Colonic mucosa (tissue), 4 donors: ENCODE data around the gene ZNF580. TPM values are rescaled to one million over a fixed set of nuclear protein-coding genes. Genes with fewer than 3 reads are reported as not detected.

ENCODE experiments used
- DNase-seq: peaks from one replicate; pipeline ENCODE4 v3.0.0-alpha.2; 2020
- H3K27ac ChIP-seq: fragments of 200-600 bp; one replicate; pipeline ENCODE4 v1.8.0; 2021
- H3K27me3 ChIP-seq: fragments of 200-600 bp; one replicate; pipeline ENCODE4 v1.8.0; 2021
- H3K36me3 ChIP-seq: fragments of 200-600 bp; one replicate; pipeline ENCODE4 v1.8.0; 2021
- H3K4me1 ChIP-seq: fragments of 200-600 bp; one replicate; pipeline ENCODE4 v1.8.0; 2021; ENCODE audit warnings: mild to moderate bottlenecking
- H3K4me3 ChIP-seq: fragments of 200-600 bp; one replicate; pipeline ENCODE4 v1.8.0; 2021
- H3K9ac ChIP-seq, 2 donors: one replicate each; pipeline ENCODE4 v1.7.0; 2013; ENCODE audit warnings: control low read depth in 2 of 2, low read depth in 2 of 2, low read length in 2 of 2
- H3K9me3 ChIP-seq: fragments of 200-600 bp; one replicate; pipeline ENCODE4 v1.8.0; 2021
- CTCF ChIP-seq: fragments of 200-600 bp; IDR thresholded peaks from one replicate; pipeline ENCODE4 v1.8.0; 2022; ENCODE audit warnings: antibody characterized with exemption, mild to moderate bottlenecking
- intact Hi-C: fragments of 100-400 bp; cut with DNase I; formaldehyde crosslinking; loops from one replicate; pipeline ENCODE4 v1.14.1; 2022
- total RNA-seq, 2 donors: library from RNA; stranded (reverse); fragmentation: NEBNext Ultra II Directional in 1 of 2; extraction: Animal tissue kit (Norgen Biotek cat#: 25700) in 1 of 2; gene quantifications; one replicate each; pipeline ENCODE4 v1.2.1, GENCODE V29; 2021
- donor health status: healthy.
- donor health status: DM: no; HTN: no; CAD: no.
- donor health status: DM: no; HTN: no; CAD: no.

ZNF580 gene
- total RNA-seq, 2 donors from 2014 or later: 18.0 to 28.6 TPM

- DNase-seq: no peak
- Histone ChIP-seq H3K4me1 (peaks cover 31% of the 10 kb centered on the region), H3K27me3 (no peaks in the 10 kb centered on the region), H3K36me3 (no peaks in the 10 kb centered on the region), H3K4me3 (no peak overlapping the region), H3K27ac (no peak overlapping the region), H3K9ac (no peak overlapping the region), H3K9me3 (no peaks in the 10 kb centered on the region)
- TF ChIP-seq CTCF: no peak
- intact Hi-C loops: no loop called here
These were observed 38.8 kb downstream of the ZNF580 start for GRCh38 chr19:55679343-55680257.

GRCh38 chr19:55680339-55681130 is 39.7 kb downstream of the ZNF580 start:
- TF ChIP-seq CTCF: no peak
- Histone ChIP-seq H3K4me1 (peaks cover 40% of the 10 kb centered on the region), H3K36me3 (peaks cover 3% of the 10 kb centered on the region)

GRCh38 chr19:55681131-55682092 is 40.6 kb downstream of the ZNF580 start:
- H3K36me3 ChIP-seq: peaks cover 10% of the 10 kb centered on the region
- intact Hi-C loops: no loop called here
- no peak for DNase-seq
- no peaks in the 10 kb centered on the region for H3K9me3 ChIP-seq
- no peak overlapping the region for H3K27ac ChIP-seq
- H3K9ac ChIP-seq: no peak overlapping the region
- no peak overlapping the region for H3K4me3 ChIP-seq
- H3K27me3 ChIP-seq: no peaks in the 10 kb centered on the region
- H3K4me1 ChIP-seq: peaks cover 43% of the 10 kb centered on the region
- TF ChIP-seq CTCF: no peak

More at GRCh38 chr19:55680339-55681130, 39.7 kb downstream of the ZNF580 start:
- Histone ChIP-seq H3K9me3 (no peaks in the 10 kb centered on the region), H3K27me3 (no peaks in the 10 kb centered on the region), H3K27ac (no peak overlapping the region), H3K9ac (no peak overlapping the region), H3K4me3 (no peak overlapping the region)
- intact Hi-C loops: no loop called here
- DNase-seq: no peak

- H3K9me3 ChIP-seq: no peaks in the 10 kb centered on the region
- H3K9ac ChIP-seq: peak overlapping the region in 1 of 2 donors; percentile 78
- DNase-seq: peak; percentile 83
- no peak overlapping the region for H3K4me3 ChIP-seq
- no peaks in the 10 kb centered on the region for H3K27me3 ChIP-seq
- TF ChIP-seq CTCF: no peak
- intact Hi-C loops: no loop called here
- H3K36me3 ChIP-seq: peaks cover 10% of the 10 kb centered on the region
- peaks cover 36% of the 10 kb centered on the region for H3K4me1 ChIP-seq
- H3K27ac ChIP-seq: peak overlapping the region; percentile 89
These were observed 42.9 kb downstream of the ZNF580 start for GRCh38 chr19:55683449-55684261.
